Right hindlimb (tissue), 1 donor: ENCODE measurements around the gene CMSS1.

Experiments
- DNase-seq: peaks from one replicate; pipeline ENCODE4 v3.0.0-alpha.2; 2018

CMSS1 gene

GRCh38 chr3:99877031-99877579, 59.4 kb downstream of the CMSS1 start:
- no peak for DNase-seq

- no peak for DNase-seq
These were observed 60.3 kb downstream of the CMSS1 start for GRCh38 chr3:99878005-99878404.

- DNase-seq, result no peak
These were observed 61.6 kb downstream of the CMSS1 start for GRCh38 chr3:99879275-99879674.

- no peak for DNase-seq
These were observed 63.5 kb downstream of the CMSS1 start for GRCh38 chr3:99881121-99881524.

- no peak for DNase-seq
These were observed 64.9 kb downstream of the CMSS1 start for GRCh38 chr3:99882436-99883137.

GRCh38 chr3:99883138-99883461, 65.4 kb downstream of the CMSS1 start:
- no peak for DNase-seq

GRCh38 chr3:99883693-99884092, 66.0 kb downstream of the CMSS1 start:
- DNase-seq, result no peak

- DNase-seq, result no peak
These were observed 66.8 kb downstream of the CMSS1 start for GRCh38 chr3:99884484-99884883.

- no peak for DNase-seq
These were observed 67.4 kb downstream of the CMSS1 start for GRCh38 chr3:99885085-99885484.

- no peak for DNase-seq
These were observed 68.2 kb downstream of the CMSS1 start for GRCh38 chr3:99885851-99886250.

- no peak for DNase-seq
These were observed 74.1 kb downstream of the CMSS1 start for GRCh38 chr3:99891610-99892285.

- no peak for DNase-seq
These were observed 74.7 kb downstream of the CMSS1 start for GRCh38 chr3:99892332-99892731.

GRCh38 chr3:99895131-99895696, 77.6 kb downstream of the CMSS1 start:
- DNase-seq, result no peak

GRCh38 chr3:99895703-99896441, 78.2 kb downstream of the CMSS1 start:
- no peak for DNase-seq

GRCh38 chr3:99896482-99896881, 78.8 kb downstream of the CMSS1 start:
- no peak for DNase-seq

- no peak for DNase-seq
These were observed 81.9 kb downstream of the CMSS1 start for GRCh38 chr3:99899603-99900002.

GRCh38 chr3:99900248-99900647, 82.6 kb downstream of the CMSS1 start:
- DNase-seq, result no peak

- DNase-seq, result no peak
These were observed 83.7 kb downstream of the CMSS1 start for GRCh38 chr3:99901200-99901926.

- DNase-seq, result no peak
These were observed 84.4 kb downstream of the CMSS1 start for GRCh38 chr3:99902091-99902490.

GRCh38 chr3:99903869-99904268, 86.2 kb downstream of the CMSS1 start:
- no peak for DNase-seq

GRCh38 chr3:99907959-99908544, 90.4 kb downstream of the CMSS1 start:
- no peak for DNase-seq
